ENCODE data around the gene PHAF1. TPM values are rescaled to one million over a fixed set of nuclear protein-coding genes. Genes with fewer than 3 reads are reported as not detected.

PHAF1 gene
- total RNA-seq, 1 donor from 2014 or later = 29.1 TPM

DNA sequence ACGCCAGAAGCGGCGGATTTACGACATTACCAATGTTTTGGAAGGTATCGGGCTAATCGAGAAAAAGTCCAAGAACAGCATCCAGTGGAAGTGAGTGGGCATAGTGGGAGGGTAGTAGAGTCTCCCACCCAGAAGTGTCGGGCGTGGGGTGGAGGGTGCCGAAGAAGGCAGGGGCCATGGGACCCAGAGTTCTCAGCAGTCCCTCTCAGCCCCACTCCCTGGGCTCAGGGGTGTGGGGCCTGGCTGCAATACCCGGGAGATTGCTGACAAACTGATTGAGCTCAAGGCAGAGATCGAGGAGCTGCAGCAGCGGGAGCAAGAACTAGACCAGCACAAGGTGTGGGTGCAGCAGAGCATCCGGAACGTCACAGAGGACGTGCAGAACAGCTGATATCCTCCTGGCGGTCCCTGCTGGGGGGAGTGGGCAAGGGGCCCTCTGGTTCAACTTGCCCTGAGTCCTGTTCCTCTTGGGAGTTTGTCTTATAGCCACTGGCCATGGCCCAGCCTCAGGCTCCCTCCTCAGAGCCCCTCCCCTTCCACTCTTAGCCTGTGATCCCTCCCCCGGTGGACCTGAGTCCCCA is 83.1 kb downstream of the PHAF1 start:
- TF ChIP-seq EZH2 (IDR thresholded peaks at IDR 0.05) = no peak
- TF ChIP-seq EZH2phosphoT487 (IDR thresholded peaks at IDR 0.05) = no peak
- TF ChIP-seq, protein P1, sequence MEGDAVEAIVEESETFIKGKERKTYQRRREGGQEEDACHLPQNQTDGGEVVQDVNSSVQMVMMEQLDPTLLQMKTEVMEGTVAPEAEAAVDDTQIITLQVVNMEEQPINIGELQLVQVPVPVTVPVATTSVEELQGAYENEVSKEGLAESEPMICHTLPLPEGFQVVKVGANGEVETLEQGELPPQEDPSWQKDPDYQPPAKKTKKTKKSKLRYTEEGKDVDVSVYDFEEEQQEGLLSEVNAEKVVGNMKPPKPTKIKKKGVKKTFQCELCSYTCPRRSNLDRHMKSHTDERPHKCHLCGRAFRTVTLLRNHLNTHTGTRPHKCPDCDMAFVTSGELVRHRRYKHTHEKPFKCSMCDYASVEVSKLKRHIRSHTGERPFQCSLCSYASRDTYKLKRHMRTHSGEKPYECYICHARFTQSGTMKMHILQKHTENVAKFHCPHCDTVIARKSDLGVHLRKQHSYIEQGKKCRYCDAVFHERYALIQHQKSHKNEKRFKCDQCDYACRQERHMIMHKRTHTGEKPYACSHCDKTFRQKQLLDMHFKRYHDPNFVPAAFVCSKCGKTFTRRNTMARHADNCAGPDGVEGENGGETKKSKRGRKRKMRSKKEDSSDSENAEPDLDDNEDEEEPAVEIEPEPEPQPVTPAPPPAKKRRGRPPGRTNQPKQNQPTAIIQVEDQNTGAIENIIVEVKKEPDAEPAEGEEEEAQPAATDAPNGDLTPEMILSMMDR (IDR thresholded peaks at IDR 0.05) = no peak
- Mint-ChIP-seq H3K4me1 (peaks cover 22% of the 10 kb centered on the region), H3K27me3 (ENCODE audit: insufficient read depth, low read depth) (peaks cover 5% of the 10 kb centered on the region), H3K36me3 (peaks cover 16% of the 10 kb centered on the region), H3K4me3 (peak overlapping the region; percentile 92), H3K9me3 (no peaks in the 10 kb centered on the region), H3K27ac (peak overlapping the region; percentile 57)
- H3K9ac ChIP-seq = peak overlapping the region; percentile 90
- no peak overlapping the region for H2AFZ ChIP-seq (replicated peaks)
- peak overlapping the region; percentile 97 for H3K4me2 ChIP-seq
- peaks cover 24% of the 10 kb centered on the region for H3K79me2 ChIP-seq (ENCODE audit: low read depth)
- H3K4me3 ChIP-seq = peak overlapping the region; percentile 82
- no peaks in the 10 kb centered on the region for H3K9me3 ChIP-seq (ENCODE audit: low read depth)
- H3K27ac ChIP-seq = no peak overlapping the region
- H3K27me3 ChIP-seq = no peaks in the 10 kb centered on the region
- peaks cover 6% of the 10 kb centered on the region for H3F3A ChIP-seq (ENCODE audit: low read depth)
- no peaks in the 10 kb centered on the region for H3K36me3 ChIP-seq
- peaks cover 29% of the 10 kb centered on the region for H4K20me1 ChIP-seq (ENCODE audit: low read depth)
- peaks cover 7% of the 10 kb centered on the region for H3K4me1 ChIP-seq
- DNase-seq (ENCODE audit: low spot score) = no peak

DNA sequence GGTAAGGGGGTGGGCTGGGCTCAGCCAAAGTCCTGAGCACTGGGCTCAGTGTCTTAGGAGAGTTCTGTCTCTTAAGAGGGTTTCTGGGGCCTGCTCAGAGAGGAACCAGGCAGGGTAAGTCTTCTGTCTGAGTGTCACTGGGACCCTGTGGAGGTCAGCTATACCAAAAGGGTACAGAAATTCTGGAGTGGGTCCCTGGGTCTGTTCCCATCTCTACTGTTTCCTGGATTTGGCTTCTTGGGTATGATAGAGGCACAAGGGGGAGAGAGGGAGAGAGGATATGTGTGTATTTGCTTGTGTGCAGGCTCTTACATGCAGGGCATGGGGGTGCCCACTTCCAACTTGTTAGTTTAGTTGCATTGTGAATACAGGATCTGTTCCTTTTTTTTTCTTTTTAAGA is 83.8 kb downstream of the PHAF1 start:
- H3K9me3 ChIP-seq (ENCODE audit: low read depth) = no peaks in the 10 kb centered on the region
- H3K27me3 Mint-ChIP-seq (ENCODE audit: insufficient read depth, low read depth) = peaks cover 5% of the 10 kb centered on the region
- DNase-seq (ENCODE audit: low spot score) = no peak
- peak overlapping the region; percentile 97 for H3K4me2 ChIP-seq
- H3K27ac ChIP-seq = no peak overlapping the region
- no peaks in the 10 kb centered on the region for H3K9me3 Mint-ChIP-seq
- H4K20me1 ChIP-seq (ENCODE audit: low read depth) = peaks cover 36% of the 10 kb centered on the region
- peak overlapping the region; percentile 82 for H3K4me3 ChIP-seq
- peaks cover 13% of the 10 kb centered on the region for H3F3A ChIP-seq (ENCODE audit: low read depth)
- H3K9ac ChIP-seq = peak overlapping the region; percentile 90
- H2AFZ ChIP-seq (replicated peaks) = no peak overlapping the region
- H3K36me3 Mint-ChIP-seq = peaks cover 16% of the 10 kb centered on the region
- H3K27ac Mint-ChIP-seq = no peak overlapping the region
- no peaks in the 10 kb centered on the region for H3K36me3 ChIP-seq
- peak overlapping the region; percentile 92 for H3K4me3 Mint-ChIP-seq
- TF ChIP-seq, protein P1 (IDR thresholded peaks at IDR 0.05) = no peak
- TF ChIP-seq EZH2 (IDR thresholded peaks at IDR 0.05) (no peak), EZH2phosphoT487 (IDR thresholded peaks at IDR 0.05) (no peak)
- peaks cover 24% of the 10 kb centered on the region for H3K79me2 ChIP-seq (ENCODE audit: low read depth)
- H3K27me3 ChIP-seq = no peaks in the 10 kb centered on the region
- H3K4me1 Mint-ChIP-seq = peaks cover 22% of the 10 kb centered on the region
- H3K4me1 ChIP-seq = peaks cover 7% of the 10 kb centered on the region

DNA sequence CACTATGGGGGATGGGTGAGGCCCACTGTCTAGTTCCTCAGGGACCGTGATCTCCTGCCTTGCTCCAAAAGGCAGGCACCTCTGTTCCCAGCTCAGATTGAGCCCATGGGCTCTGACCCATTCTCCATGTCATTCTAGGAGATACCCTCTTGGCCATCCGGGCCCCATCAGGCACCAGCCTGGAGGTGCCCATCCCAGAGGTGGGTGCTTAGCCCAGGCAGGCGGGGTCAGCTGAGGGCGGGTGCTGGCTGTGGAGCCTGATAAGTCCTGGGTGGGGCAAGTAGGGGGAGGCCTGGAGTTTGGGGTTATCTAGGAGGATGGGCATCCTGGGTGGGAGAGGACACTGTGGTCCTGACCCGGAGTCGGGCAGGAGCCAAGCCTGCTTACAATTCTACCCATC is 84.5 kb downstream of the PHAF1 start:
- no peak overlapping the region for H3K4me2 ChIP-seq
- DNase-seq (ENCODE audit: low spot score) = no peak
- H3K4me3 ChIP-seq = no peak overlapping the region
- no peak overlapping the region for H2AFZ ChIP-seq (replicated peaks)
- Mint-ChIP-seq H3K9me3 (no peaks in the 10 kb centered on the region), H3K36me3 (peaks cover 16% of the 10 kb centered on the region), H3K4me3 (peak overlapping the region; percentile 92), H3K27me3 (ENCODE audit: insufficient read depth, low read depth) (peaks cover 5% of the 10 kb centered on the region), H3K27ac (no peak overlapping the region), H3K4me1 (peaks cover 22% of the 10 kb centered on the region)
- no peak overlapping the region for H3K27ac ChIP-seq
- H3K9ac ChIP-seq = no peak overlapping the region
- no peaks in the 10 kb centered on the region for H3K27me3 ChIP-seq
- no peaks in the 10 kb centered on the region for H3K9me3 ChIP-seq (ENCODE audit: low read depth)
- no peaks in the 10 kb centered on the region for H3K36me3 ChIP-seq
- no peak for TF ChIP-seq EZH2 (IDR thresholded peaks at IDR 0.05)
- TF ChIP-seq, protein P1 (IDR thresholded peaks at IDR 0.05) = no peak
- no peak for TF ChIP-seq EZH2phosphoT487 (IDR thresholded peaks at IDR 0.05)
- peaks cover 24% of the 10 kb centered on the region for H3K79me2 ChIP-seq (ENCODE audit: low read depth)
- H3F3A ChIP-seq (ENCODE audit: low read depth) = peaks cover 20% of the 10 kb centered on the region
- H3K4me1 ChIP-seq = peaks cover 14% of the 10 kb centered on the region
- peaks cover 43% of the 10 kb centered on the region for H4K20me1 ChIP-seq (ENCODE audit: low read depth)
